Retina (tissue), 1 donor: ENCODE results near the gene MLIP.
"Not testable (repeated sequence)": the region's sequence is repeated elsewhere in the genome, so short reads cannot be mapped to it uniquely, and the experiment has no call there.

ENCODE experiments used
- DNase-seq: peaks from one replicate; pipeline ENCODE4 v3.0.0-alpha.2; 2016

Gene MLIP

GRCh38 chr6:54238396-54238795 is 127.2 kb downstream of the MLIP start:
- DNase-seq: no peak

DNA sequence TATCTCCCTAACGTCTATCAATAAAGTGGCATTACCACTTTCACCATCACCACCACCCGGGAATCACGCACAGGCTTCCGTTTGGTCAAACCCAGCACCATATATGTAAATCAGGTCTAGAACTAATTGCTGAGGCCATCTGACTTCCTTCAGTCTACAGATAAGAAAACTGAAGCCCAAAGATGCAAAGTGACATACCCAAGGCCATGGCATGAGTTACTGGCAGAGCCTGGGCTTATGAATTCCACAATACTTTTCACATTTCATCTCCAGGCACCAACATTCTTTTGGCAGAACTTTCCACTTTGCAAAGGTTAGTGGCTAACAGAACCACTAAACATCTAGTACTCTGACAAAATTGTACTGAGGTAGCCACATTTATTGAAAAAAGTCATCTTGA is 132.5 kb downstream of the MLIP start:
- no peak for DNase-seq

- no peak for DNase-seq
Observed at GRCh38 chr6:54244430-54244829, 133.2 kb downstream of the MLIP start.

- DNase-seq: no peak
Observed at GRCh38 chr6:54245265-54245664, 134.0 kb downstream of the MLIP start.

- DNase-seq: no peak
Observed at GRCh38 chr6:54248319-54248718, 137.1 kb downstream of the MLIP start.

GRCh38 chr6:54248994-54249393 is 137.8 kb downstream of the MLIP start:
- no peak for DNase-seq

DNA sequence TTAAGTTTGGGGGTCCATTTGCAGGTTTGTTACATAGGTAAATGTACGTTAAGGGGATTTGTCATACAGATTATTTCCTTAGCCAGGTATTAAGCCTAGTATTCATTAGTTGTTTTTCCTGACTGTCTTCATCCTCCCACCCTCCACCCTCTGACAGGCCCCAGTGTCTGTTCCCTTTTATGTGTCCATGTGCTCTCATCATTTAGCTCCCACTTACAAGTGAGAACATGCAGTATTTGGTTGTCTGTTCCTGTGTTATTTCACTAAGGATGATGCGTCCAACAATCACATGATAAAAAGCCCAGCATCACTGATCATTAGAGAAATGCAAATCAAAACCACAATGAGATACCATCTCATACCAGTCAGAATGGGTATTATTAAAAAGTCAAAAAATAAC is 138.6 kb downstream of the MLIP start:
- not testable (repeated sequence) for DNase-seq

DNA sequence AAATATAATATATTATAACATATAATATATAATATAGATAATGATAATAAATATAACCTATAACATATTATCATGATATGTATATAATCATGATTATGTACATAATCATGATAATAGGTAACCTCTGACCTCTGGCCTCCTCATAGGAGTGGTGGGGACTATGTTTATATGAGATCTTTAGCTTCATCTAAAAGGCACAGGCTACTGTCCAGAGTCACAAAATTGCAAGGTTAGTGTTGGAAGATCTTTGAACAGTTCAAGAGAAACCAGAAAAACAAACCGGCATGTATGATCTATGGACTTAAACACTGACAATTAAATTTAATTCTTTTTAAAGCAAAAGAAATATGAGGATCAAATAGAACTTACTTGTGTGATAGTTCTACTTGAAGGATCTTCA is 141.3 kb downstream of the MLIP start:
- DNase-seq: no peak

DNA sequence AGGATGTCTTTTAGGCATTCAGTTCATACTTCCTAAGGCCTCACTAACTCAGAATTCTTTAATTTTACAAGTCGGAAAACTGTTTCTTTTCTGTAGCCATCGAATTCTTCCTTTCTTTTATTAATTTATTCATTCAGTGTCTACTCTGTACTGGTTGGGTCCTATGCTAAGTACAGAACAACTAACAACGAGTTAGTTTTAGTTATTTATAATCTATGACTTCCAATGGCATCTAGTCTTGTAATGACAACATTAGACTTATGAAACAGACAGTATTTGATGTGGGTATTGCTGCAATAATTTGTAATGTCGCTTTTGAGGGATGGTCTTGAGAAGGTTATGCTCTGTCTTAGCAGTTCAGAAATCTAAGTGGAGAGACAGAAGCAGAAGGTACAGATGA is 141.7 kb downstream of the MLIP start:
- no peak for DNase-seq

GRCh38 chr6:54254886-54255285 is 143.6 kb downstream of the MLIP start:
- DNase-seq: no peak

GRCh38 chr6:54255886-54256285 is 144.6 kb downstream of the MLIP start:
- no peak for DNase-seq

DNA sequence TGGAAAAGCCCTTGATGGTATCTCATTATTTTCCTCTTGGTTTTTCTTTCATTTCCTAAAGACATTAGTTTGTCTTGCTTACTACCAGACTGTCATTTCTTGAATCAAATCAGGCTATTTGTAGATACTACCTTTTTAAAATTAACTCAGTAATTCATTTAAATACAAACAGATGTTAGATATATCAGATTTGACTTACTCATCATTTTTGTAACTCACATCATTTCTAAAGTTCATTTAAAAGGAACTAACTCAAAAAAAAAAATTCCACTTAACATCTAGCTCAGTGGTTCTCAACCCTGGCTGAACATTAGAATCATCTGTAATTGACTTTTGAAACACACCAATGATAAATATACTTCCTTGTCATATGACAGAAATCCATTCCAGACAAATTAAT is 148.8 kb downstream of the MLIP start:
- DNase-seq: no peak

DNA sequence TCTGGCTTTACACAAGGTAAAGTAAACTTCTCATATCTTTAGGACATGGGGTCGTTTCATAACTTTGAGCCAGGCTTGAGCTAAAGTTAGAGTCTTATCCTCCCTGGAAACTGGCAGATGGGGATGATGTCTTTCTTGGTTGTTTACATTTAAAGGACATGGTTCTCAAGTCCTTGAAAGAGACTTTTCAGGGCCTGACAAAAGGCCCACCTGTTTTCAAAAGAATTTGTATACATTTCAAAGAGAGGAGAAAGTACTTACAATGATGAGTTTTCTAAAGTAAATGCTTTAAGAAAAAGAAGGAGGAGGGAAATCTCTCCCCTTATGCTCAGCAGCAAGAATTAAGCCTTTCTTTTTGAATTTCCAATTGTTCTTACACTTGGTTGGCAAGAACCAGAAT is 151.3 kb downstream of the MLIP start:
- no peak for DNase-seq

GRCh38 chr6:54262971-54263370 is 151.7 kb downstream of the MLIP start:
- DNase-seq: no peak

- DNase-seq: no peak
Observed at GRCh38 chr6:54264581-54265272, 153.5 kb downstream of the MLIP start.

- DNase-seq: no peak
Observed at GRCh38 chr6:54266400-54266923, 155.2 kb downstream of the MLIP start.

DNA sequence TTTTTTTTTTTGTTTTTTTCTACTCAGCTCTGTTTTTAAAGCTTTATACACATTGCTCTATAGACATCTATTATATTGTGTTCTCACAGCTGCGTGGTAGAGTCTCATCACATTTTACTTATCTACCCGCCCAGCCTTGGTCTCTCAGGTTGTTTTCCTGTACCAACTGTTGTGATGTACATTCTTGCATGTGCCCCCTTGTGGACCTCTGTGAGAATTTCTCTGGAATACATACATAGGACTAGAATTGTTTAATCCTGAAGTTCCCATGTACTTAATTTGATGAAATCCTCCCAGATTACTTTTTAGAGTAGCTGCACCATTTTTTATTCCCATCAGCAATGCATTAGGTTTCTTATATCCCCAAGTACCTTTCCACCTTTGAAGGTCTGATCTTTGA is 156.6 kb downstream of the MLIP start:
- no peak for DNase-seq

- DNase-seq: no peak
Observed at GRCh38 chr6:54273214-54273820, 162.1 kb downstream of the MLIP start.

DNA sequence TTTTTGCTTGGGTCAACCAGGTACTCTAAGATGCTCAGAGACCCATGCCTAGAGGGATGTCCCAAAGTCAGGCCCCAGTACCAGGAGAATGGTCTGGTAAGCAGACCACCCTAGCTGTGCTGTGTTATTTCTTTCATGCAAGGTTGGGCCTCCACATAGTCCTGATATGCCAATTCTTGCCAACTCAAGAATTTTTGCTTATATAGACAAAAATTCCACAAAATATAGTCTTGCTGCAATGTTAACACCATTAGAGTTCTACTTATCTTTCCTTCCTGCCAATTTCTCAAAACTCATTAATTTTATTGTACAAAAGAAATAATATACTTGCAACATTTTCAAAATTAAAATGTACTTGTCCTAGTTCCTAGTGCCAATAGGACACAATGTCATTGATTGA is 163.1 kb downstream of the MLIP start:
- DNase-seq: no peak

- no peak for DNase-seq
Observed at GRCh38 chr6:54282186-54282585, 170.9 kb downstream of the MLIP start.

- no peak for DNase-seq
Observed at GRCh38 chr6:54284161-54284860, 173.1 kb downstream of the MLIP start.

DNA sequence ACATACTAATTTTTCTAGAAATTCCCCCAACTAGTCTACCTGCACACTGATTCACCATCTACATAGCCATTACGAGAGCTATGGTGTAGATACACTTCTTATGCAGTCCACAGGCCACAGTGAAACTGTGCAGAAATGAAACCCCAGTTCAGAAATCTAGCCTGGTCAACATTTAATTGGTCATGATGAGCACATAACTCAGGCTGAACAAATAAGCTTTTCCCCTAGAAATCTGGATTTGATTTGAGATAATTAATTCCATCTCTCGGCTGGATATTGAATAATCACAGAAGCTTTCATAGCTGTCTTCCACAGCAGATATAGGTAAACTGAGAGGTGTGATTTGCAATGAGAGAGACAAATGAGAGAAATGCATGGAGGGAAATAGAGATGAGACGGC is 174.4 kb downstream of the MLIP start:
- no peak for DNase-seq

DNA sequence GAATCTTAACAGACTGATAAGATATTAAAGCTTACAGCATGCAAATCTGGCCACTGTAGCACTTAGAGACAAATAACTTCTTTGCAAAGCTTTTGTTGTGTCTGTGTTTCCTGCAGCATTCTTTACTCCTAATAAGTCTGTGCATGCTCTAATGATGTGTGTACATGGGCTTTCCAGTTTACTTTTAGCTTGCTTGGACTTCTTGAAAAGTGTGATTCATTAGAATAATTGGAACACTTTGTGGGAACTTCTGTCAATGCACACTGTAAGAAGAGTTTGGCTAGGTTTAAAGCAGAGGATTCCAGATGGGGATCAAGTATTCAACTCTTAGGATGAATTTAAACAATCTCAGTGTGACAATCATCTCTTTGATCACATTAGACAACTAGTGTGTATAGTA is 174.9 kb downstream of the MLIP start:
- DNase-seq: no peak

DNA sequence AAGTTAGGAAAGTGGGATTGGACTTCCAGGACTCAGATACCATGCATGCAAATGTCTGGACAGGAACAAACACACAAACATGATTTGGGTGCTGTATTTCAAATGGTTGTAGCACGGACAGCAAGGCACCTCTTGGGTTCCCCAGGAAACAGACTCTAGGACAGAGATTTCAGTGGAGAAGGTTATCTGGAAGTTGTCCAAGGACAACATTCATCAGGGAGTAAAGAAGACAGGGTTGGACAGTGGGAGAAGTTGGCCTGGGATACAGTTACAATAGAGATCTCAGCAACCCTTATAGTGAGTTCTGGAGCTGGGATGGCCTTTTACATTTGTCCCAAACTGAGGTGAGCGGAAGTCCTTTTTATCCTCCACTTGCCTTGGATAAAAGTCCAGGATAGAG is 177.2 kb downstream of the MLIP start:
- no peak for DNase-seq
